HepG2 (cell line): ENCODE results near the gene ZNF683.

Experiments
- BHLHE40 ChIP-seq: IDR thresholded peaks from 2 replicates; pipeline ENCODE4 v1.6.1; 2011; ENCODE audit warnings: low read length, improper control_type of control experiment
- EP300 ChIP-seq, 3 experiments: sonication (generic) in 1 of 3; formaldehyde crosslinking in 1 of 3; IDR thresholded peaks; 2 replicates each; pipeline versions ENCODE4 v1.5.1 to v1.6.1; 2011 to 2020; ENCODE audit warnings: low read depth in 2 of 3, low read length in 2 of 3, borderline replicate concordance in 1 of 3, improper control_type of control experiment in 1 of 3, mild to moderate bottlenecking in 1 of 3, missing genetic modification reagents in 1 of 3, moderate library complexity in 1 of 3
- EZH2 ChIP-seq: conservative IDR thresholded peaks from 2 replicates; pipeline ENCODE4 v1.6.1; 2012; ENCODE audit warnings: mild to moderate bottlenecking, low read depth, low read length, moderate library complexity
- MED8 ChIP-seq: sonication (generic); formaldehyde crosslinking; IDR thresholded peaks from 2 replicates; pipeline ENCODE4 v1.8.1; 2023; ENCODE audit warnings: mild to moderate bottlenecking, missing genetic modification reagents; ENCODE audit not compliant: insufficient replicate concordance
- MYNN ChIP-seq: sonication (generic); formaldehyde crosslinking; IDR thresholded peaks from 2 replicates; pipeline ENCODE4 v1.4.0; 2020; ENCODE audit warnings: mild to moderate bottlenecking, low read depth, missing genetic modification reagents
- ZNF230 ChIP-seq: sonication (generic); formaldehyde crosslinking; IDR thresholded peaks from 2 replicates; pipeline ENCODE4 v1.4.0; 2020; ENCODE audit warnings: mild to moderate bottlenecking, missing genetic modification reagents
- TF ChIP-seq, protein P1 (sequence below): IDR thresholded peaks from 2 replicates; pipeline ENCODE4 v1.6.1; 2016; ENCODE audit warnings: low read depth, control low read depth

DNA sequence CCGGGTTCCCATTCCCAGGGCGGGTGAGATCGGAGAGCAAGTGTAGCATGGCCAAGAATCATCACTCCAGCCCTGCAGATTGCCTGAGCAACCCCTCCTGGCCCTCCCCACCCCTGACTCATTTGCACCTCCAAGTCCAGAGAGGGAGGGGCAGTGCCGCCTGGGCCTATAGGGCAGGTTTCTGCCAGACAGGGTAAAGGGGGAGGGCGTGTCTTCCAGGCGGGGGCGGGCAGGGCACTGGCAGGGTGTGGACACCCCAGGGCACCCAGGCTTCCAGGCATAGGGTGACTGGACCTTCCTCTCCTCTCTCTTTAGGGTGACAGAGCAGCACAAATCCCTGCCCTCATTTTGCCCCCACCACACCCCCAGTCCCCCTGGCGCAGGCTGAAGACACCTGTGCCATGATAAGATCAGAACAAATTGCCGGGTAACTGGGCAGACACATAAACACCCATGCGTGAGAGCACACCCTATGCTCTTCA is 15.4 kb downstream of the ZNF683 start:
- no peak for TF ChIP-seq EZH2
- TF ChIP-seq, protein P1, sequence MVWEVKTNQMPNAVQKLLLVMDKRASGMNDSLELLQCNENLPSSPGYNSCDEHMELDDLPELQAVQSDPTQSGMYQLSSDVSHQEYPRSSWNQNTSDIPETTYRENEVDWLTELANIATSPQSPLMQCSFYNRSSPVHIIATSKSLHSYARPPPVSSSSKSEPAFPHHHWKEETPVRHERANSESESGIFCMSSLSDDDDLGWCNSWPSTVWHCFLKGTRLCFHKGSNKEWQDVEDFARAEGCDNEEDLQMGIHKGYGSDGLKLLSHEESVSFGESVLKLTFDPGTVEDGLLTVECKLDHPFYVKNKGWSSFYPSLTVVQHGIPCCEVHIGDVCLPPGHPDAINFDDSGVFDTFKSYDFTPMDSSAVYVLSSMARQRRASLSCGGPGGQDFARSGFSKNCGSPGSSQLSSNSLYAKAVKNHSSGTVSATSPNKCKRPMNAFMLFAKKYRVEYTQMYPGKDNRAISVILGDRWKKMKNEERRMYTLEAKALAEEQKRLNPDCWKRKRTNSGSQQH (CRISPR knock-in tag), result no peak
- no peak for TF ChIP-seq MYNN
- no peak for TF ChIP-seq EP300 (IDR thresholded peaks at IDR 0.05; ENCODE audit: low read depth in 2 of 2, low read length in 2 of 2)
- TF ChIP-seq EP300 (CRISPR knock-in tag; IDR thresholded peaks at IDR 0.05; ENCODE audit: borderline replicate concordance), result no peak
- TF ChIP-seq BHLHE40, result no peak
- no peak for TF ChIP-seq ZNF230 (CRISPR knock-in tag)
- no peak for TF ChIP-seq MED8 (CRISPR knock-in tag)
